Brain microvascular endothelial cell (primary cell): ENCODE results near the gene MLEC.

ENCODE experiments used
- DNase-seq: peaks from one replicate; pipeline ENCODE4 v3.0.0-alpha.2; 2020
- H3K27ac ChIP-seq: fragments of 250-450 bp; sonication (Bioruptor Pico); 2 replicates; pipeline ENCODE4 v1.5.1; 2020; ENCODE audit warnings: mild to moderate bottlenecking, moderate library complexity
- H3K27me3 ChIP-seq: fragments of 250-450 bp; sonication (Bioruptor Pico); replicated peaks from 2 replicates; pipeline ENCODE4 v1.5.1; 2020; ENCODE audit warnings: mild to moderate bottlenecking
- H3K36me3 ChIP-seq: fragments of 250-450 bp; sonication (Bioruptor Pico); replicated peaks from 2 replicates; pipeline ENCODE4 v1.5.1; 2020; ENCODE audit warnings: mild to moderate bottlenecking
- H3K4me3 ChIP-seq: 2 replicates; pipeline ENCODE4 v1.5.1; 2011; ENCODE audit warnings: low read depth, mild to moderate bottlenecking, control low read depth, low read length, moderate library complexity
- CTCF ChIP-seq: IDR thresholded peaks from 2 replicates; pipeline ENCODE4 v1.5.1; 2011; ENCODE audit warnings: low read depth, mild to moderate bottlenecking, moderate library complexity, low read length, control low read depth, inconsistent platforms; ENCODE audit errors: missing control alignments
- in situ Hi-C: cut with HindIII; loops from 2 replicates; pipeline ENCODE4 v1.10.0; 2017; ENCODE audit warnings: low sequenced_read_pairs, low pct_ligation_motif_present

The MLEC gene

DNA sequence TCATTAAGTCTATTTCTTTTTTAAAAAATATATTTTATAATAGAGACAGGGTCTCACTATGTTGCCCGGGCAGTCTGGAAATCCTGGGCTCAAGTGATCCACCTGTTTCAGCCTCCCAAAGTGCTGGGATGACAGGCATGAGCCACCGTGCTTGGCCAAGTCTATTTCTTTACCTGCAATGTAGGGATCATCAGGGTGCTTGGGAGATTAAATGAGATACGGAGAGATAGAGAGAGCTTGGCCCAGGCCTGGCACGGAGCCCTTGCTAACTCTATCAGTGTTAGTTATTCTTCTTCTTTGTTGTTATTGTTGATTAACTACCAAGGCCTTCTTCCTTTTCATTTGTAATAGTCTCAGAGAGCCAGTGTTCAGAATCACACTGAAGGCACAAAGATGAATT is 43.4 kb upstream of the MLEC start:
- Histone ChIP-seq H3K27ac (no peak overlapping the region), H3K27me3 (peaks cover 33% of the 10 kb centered on the region), H3K4me3 (no peak overlapping the region), H3K36me3 (no peaks in the 10 kb centered on the region)
- no peak for DNase-seq
- in situ Hi-C loops, result no loop called here
- no peak for TF ChIP-seq CTCF

- no peak for DNase-seq
- no peak for TF ChIP-seq CTCF
- H3K27me3 ChIP-seq, result peaks cover 39% of the 10 kb centered on the region
- no peaks in the 10 kb centered on the region for H3K36me3 ChIP-seq
- in situ Hi-C loops, result no loop called here
- H3K27ac ChIP-seq, result no peak overlapping the region
- H3K4me3 ChIP-seq, result no peak overlapping the region
Observed at GRCh38 chr12:120646044-120646443, 40.9 kb upstream of the MLEC start.

DNA sequence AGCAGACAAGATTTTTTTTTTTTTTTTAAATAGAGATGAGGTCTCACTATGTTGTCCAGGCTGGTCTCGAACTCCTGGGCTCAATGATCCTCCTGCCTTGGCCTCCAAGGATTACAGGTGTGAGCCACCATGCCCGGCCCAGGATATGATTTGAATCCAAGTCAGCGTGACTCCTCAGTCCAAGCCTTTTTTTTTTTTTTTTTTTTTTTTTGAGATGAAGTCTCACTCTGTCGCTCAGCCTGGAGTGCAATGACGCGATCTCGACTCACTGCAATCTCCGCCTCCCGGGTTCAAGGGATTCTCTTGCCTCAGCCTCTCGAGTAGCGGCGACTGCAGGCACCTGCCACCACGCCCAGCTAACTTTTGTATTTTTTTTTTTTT is 39.6 kb upstream of the MLEC start:
- no peaks in the 10 kb centered on the region for H3K36me3 ChIP-seq
- DNase-seq, result no peak
- peaks cover 32% of the 10 kb centered on the region for H3K27me3 ChIP-seq
- H3K4me3 ChIP-seq, result no peak overlapping the region
- TF ChIP-seq CTCF, result no peak
- H3K27ac ChIP-seq, result no peak overlapping the region
- in situ Hi-C loops, result no loop called here

- Histone ChIP-seq H3K36me3 (no peaks in the 10 kb centered on the region), H3K4me3 (no peak overlapping the region), H3K27me3 (peaks cover 37% of the 10 kb centered on the region), H3K27ac (no peak overlapping the region)
- in situ Hi-C loops, result no loop called here
- no peak for DNase-seq
- TF ChIP-seq CTCF, result no peak
Observed at GRCh38 chr12:120649442-120650232, 37.3 kb upstream of the MLEC start.

DNA sequence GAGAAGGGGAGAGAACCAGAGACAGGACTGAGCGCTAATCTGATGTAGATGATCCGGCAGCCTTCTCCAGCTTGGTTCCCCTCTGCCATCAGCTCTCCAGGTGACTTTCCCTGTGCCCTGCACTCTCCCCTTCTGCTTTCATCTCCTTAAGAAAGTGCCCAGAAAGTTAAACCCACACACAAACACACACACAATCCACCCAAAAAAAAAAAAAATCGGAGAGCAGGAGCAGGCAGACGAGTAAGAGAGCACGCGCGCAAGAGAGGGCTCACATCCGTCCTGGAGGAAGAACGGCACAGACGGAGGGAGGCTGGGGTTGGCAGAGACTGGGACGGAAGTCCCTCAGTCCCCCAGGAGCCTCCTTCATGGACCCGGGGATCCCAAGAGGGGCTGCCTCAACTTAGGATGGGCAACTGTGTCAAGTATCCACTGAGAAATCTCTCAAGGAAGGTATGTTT is 36.7 kb upstream of the MLEC start:
- Histone ChIP-seq H3K27ac (no peak overlapping the region), H3K4me3 (no peak overlapping the region), H3K36me3 (no peaks in the 10 kb centered on the region), H3K27me3 (peaks cover 37% of the 10 kb centered on the region)
- TF ChIP-seq CTCF, result no peak
- in situ Hi-C loops, result no loop called here
- DNase-seq, result no peak

DNA sequence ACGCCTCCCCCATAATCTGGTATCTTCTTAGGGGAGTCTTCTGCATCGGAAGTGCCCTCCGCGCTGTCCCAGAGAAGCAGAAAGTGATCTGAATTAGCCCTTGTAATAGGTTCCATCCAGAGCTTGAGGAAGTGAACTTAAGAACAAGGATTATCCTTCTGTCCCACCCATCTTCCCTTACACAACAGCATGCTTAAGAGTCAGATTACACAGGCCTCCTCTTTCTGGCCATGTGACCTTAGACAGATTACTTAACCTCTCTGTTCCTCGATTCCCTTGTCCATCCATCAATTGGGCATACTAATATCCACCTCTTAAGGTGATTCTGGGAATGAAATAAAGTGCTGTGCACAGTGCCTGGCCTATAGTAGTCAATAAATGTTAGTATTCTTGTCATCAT is 35.1 kb upstream of the MLEC start:
- DNase-seq, result no peak
- in situ Hi-C loops, result no loop called here
- no peaks in the 10 kb centered on the region for H3K36me3 ChIP-seq
- H3K4me3 ChIP-seq, result no peak overlapping the region
- TF ChIP-seq CTCF, result no peak
- peaks cover 37% of the 10 kb centered on the region for H3K27me3 ChIP-seq
- H3K27ac ChIP-seq, result no peak overlapping the region
